Uterus (tissue), 2 donors: ENCODE results near the gene TAMALIN.

Experiments
- CTCF ChIP-seq, 4 experiments: fragments of 200-600 bp in 2 of 4; fragments of 450-650 bp in 2 of 4; sonication (generic) in 2 of 4; IDR thresholded peaks; one replicate each; pipeline ENCODE4 v1.5.1; 2016 to 2019; ENCODE audit warnings: antibody characterized with exemption in 4 of 4, mild to moderate bottlenecking in 2 of 4, moderate library complexity in 1 of 4
- POLR2A ChIP-seq, 2 donors: fragments of 450-650 bp; IDR thresholded peaks; one replicate each; pipeline ENCODE4 v1.6.1; 2016; ENCODE audit warnings: antibody characterized with exemption in 2 of 2, mild to moderate bottlenecking in 1 of 2, moderate library complexity in 1 of 2

GRCh38 chr12:52005903-52006703, 643 bp upstream of the TAMALIN start:
- TF ChIP-seq POLR2A (IDR thresholded peaks at IDR 0.05) (no peak), CTCF (IDR thresholded peaks at IDR 0.05) (no peak)
